HepG2 (cell line): Measurements from ENCODE around the gene SLC44A4. TPM values are rescaled to one million over a fixed set of nuclear protein-coding genes. Genes with fewer than 3 reads are reported as not detected.
A peak's percentile ranks its signal among the peaks of the same experiment; 100 is the strongest.

Experiments
- BCL6 ChIP-seq: IDR thresholded peaks from 2 replicates; pipeline ENCODE4 v1.6.1; 2016; ENCODE audit warnings: missing genetic modification reagents, missing compliant biosample characterization
- FOXP1 ChIP-seq, 2 experiments: fragments of 450-650 bp in 1 of 2; IDR thresholded peaks; 2 replicates each; pipeline ENCODE4 v1.6.1; 2017 to 2018; ENCODE audit warnings: antibody characterized with exemption in 1 of 2
- HNF1A ChIP-seq, 2 experiments: sonication (generic) in 1 of 2; formaldehyde crosslinking in 1 of 2; IDR thresholded peaks; 2 replicates each; pipeline versions ENCODE4 v1.4.0 to v1.6.1; 2016 to 2020; ENCODE audit warnings: borderline replicate concordance in 1 of 2, low read depth in 1 of 2, mild to moderate bottlenecking in 1 of 2, missing genetic modification reagents in 1 of 2
- HNF1B ChIP-seq: sonication (generic); formaldehyde crosslinking; IDR thresholded peaks from 2 replicates; pipeline ENCODE4 v1.5.1; 2020; ENCODE audit warnings: mild to moderate bottlenecking, moderate library complexity, missing genetic modification reagents
- MAZ ChIP-seq, 2 experiments: sonication (generic) in 1 of 2; formaldehyde crosslinking in 1 of 2; IDR thresholded peaks; 2 replicates each; pipeline versions ENCODE4 v1.5.0 to v1.6.1; 2012 to 2020; ENCODE audit warnings: low read depth in 2 of 2, mild to moderate bottlenecking in 2 of 2, borderline replicate concordance in 1 of 2, improper control_type of control experiment in 1 of 2, low read length in 1 of 2, missing genetic modification reagents in 1 of 2, moderate library complexity in 1 of 2
- POLR2A ChIP-seq, 2 experiments: IDR thresholded peaks; 2 replicates each; pipeline ENCODE4 v1.6.1; 2011; ENCODE audit warnings: low read depth in 2 of 2, low read length in 2 of 2, mild to moderate bottlenecking in 1 of 2, moderate library complexity in 1 of 2; ENCODE audit not compliant: insufficient read depth in 1 of 2
- SAP130 ChIP-seq: IDR thresholded peaks from 2 replicates; pipeline ENCODE4 v1.6.1; 2016; ENCODE audit warnings: low read depth
- TBP ChIP-seq: sonication (generic); formaldehyde crosslinking; IDR thresholded peaks from 2 replicates; pipeline ENCODE4 v1.5.0; 2020; ENCODE audit warnings: missing genetic modification reagents
- ZEB1 ChIP-seq: IDR thresholded peaks from 2 replicates; pipeline ENCODE4 v1.6.1; 2012; ENCODE audit warnings: mild to moderate bottlenecking, low read depth, inconsistent platforms; ENCODE audit not compliant: insufficient replicate concordance
- ZFP90 ChIP-seq: sonication (generic); formaldehyde crosslinking; IDR thresholded peaks from 2 replicates; pipeline ENCODE4 v1.8.0; 2022; ENCODE audit warnings: missing genetic modification reagents, mild to moderate bottlenecking, inconsistent platforms, borderline replicate concordance
- ZNF3 ChIP-seq: IDR thresholded peaks from 2 replicates; pipeline ENCODE4 v1.7.0; 2017; ENCODE audit warnings: inconsistent platforms
- ZNF414 ChIP-seq: sonication (generic); formaldehyde crosslinking; IDR thresholded peaks from 2 replicates; pipeline ENCODE4 v1.5.0; 2020; ENCODE audit warnings: missing genetic modification reagents
- ZSCAN5A ChIP-seq: sonication (generic); formaldehyde crosslinking; IDR thresholded peaks from 2 replicates; pipeline ENCODE4 v1.8.0; 2022; ENCODE audit warnings: mild to moderate bottlenecking, missing genetic modification reagents, borderline replicate concordance
- polyA plus RNA-seq, 8 experiments: library from polyadenylated mRNA; depleted of rRNA in 3 of 8; stranded (reverse) in 7 of 8; unstranded in 1 of 8; fragments of >200 nt; fragmentation: Illumina TruSeq in 4 of 8; extraction: Trizol in 4 of 8; gene quantifications; 2 replicates each; pipeline versions ENCODE4 v1.2.1 to v1.2.3, GENCODE V29; 2011 to 2016; ENCODE audit warnings: low read depth in 4 of 8, missing spikeins in 1 of 8, mixed read lengths in 1 of 8; ENCODE audit not compliant: insufficient read depth in 1 of 8
- total RNA-seq, 5 experiments: library from RNA; depleted of rRNA; stranded (reverse); fragments of >200 nt; fragmentation: Illumina TruSeq; extraction: Trizol; gene quantifications; 2 replicates each; pipeline ENCODE4 v1.2.3, GENCODE V29; 2016; ENCODE audit warnings: low read depth in 1 of 5
- TF ChIP-seq, protein P1 (sequence below): sonication (generic); formaldehyde crosslinking; conservative IDR thresholded peaks from 2 replicates; pipeline ENCODE4 v1.4.0; 2020; ENCODE audit warnings: missing genetic modification reagents

Gene SLC44A4
- total and polyA plus RNA-seq, 2 of the 13 experiments (the other 11 are each of a cell fraction or from before 2014, with no cell fraction given): 3.5 to 5.9 TPM

GRCh38 chr6:31898383-31899011, 19.7 kb upstream of the SLC44A4 start (continued):
- TF ChIP-seq HNF1B (CRISPR knock-in tag) (peak; percentile 51; the same call in 1 of the 2 replicates), ZFP90 (0 out of 2 replicates have a peak, but pooled peaks have one; percentile 50), BCL6 (CRISPR knock-in tag) (no peak), HNF1A (IDR thresholded peaks at IDR 0.05; ENCODE audit: low read depth) (0 out of 2 replicates have a peak, but pooled peaks have one; percentile 30), HNF1A (CRISPR knock-in tag; IDR thresholded peaks at IDR 0.05; ENCODE audit: borderline replicate concordance) (no peak), FOXP1 (IDR thresholded peaks at IDR 0.05) (no peak), FOXP1 (CRISPR knock-in tag; IDR thresholded peaks at IDR 0.05) (no peak), MAZ (IDR thresholded peaks at IDR 0.05; ENCODE audit: borderline replicate concordance, low read depth, low read length) (no peak), MAZ (CRISPR knock-in tag; IDR thresholded peaks at IDR 0.05; ENCODE audit: low read depth) (no peak), ZEB1 (peak; percentile 91), TBP (CRISPR knock-in tag) (no peak), POLR2A (IDR thresholded peaks at IDR 0.05; ENCODE audit: insufficient read depth in 1 of 2, low read depth in 2 of 2, low read length in 2 of 2) (peak; percentile 9 to 36; a peak in 2 of 4 replicates), ZSCAN5A (0 out of 2 replicates have a peak, but pooled peaks have one; percentile 34), SAP130 (peak; percentile 79), ZNF414 (CRISPR knock-in tag) (0 out of 2 replicates have a peak, but pooled peaks have one; percentile 14), ZNF3 (CRISPR knock-in tag) (no peak)
- TF ChIP-seq, protein P1, sequence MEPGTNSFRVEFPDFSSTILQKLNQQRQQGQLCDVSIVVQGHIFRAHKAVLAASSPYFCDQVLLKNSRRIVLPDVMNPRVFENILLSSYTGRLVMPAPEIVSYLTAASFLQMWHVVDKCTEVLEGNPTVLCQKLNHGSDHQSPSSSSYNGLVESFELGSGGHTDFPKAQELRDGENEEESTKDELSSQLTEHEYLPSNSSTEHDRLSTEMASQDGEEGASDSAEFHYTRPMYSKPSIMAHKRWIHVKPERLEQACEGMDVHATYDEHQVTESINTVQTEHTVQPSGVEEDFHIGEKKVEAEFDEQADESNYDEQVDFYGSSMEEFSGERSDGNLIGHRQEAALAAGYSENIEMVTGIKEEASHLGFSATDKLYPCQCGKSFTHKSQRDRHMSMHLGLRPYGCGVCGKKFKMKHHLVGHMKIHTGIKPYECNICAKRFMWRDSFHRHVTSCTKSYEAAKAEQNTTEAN (CRISPR knock-in tag): peak; percentile 24; the same call in 1 of the 2 replicates
